Measurements from ENCODE around the gene ADIPOR1.
A peak's percentile ranks its signal among the peaks of the same experiment; 100 is the strongest.
"Not testable (repeated sequence)": the region's sequence is repeated elsewhere in the genome, so short reads cannot be mapped to it uniquely, and the experiment has no call there.

Gene ADIPOR1, protein sequence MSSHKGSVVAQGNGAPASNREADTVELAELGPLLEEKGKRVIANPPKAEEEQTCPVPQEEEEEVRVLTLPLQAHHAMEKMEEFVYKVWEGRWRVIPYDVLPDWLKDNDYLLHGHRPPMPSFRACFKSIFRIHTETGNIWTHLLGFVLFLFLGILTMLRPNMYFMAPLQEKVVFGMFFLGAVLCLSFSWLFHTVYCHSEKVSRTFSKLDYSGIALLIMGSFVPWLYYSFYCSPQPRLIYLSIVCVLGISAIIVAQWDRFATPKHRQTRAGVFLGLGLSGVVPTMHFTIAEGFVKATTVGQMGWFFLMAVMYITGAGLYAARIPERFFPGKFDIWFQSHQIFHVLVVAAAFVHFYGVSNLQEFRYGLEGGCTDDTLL

DNA sequence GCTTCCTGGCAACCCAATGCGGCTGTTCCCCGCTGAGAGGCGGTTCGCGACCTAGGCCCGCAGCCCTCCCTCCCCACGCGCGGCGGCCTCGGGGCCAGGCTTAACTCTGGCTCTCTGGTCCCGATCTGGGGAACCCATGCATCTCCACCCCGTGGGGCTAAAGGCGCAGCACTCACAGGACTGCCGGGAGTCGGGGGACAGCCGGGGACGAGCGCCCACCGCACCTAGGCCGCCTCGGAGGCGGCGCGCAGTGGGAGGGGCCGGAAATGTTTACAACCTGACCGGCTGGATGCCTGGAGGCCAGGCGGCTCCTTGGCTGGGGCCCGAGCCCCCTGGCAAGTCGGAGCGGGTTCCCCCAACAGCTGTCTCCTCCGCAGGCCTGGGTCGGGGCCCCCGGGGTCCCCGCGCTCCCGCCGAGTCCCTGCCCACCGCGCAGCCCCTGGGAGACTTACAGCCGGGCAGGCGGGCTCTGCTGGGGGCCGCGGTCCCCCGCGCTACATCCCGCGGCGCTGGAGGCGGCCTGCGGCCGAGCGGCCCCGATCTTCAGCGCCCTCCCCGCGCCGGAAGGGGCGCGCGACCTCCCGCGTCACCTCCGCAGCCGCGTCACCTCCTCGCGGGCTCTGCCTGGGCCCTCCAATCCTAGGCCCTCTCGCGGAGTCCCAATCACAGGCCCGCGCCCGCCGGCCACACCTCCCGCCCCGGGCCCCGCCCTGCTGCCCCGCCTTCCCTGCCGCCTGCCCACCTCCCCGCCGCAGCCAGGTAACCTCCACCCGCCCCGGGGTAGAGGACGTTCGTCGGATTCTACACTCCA is at the start of gene ADIPOR1:
ADIPOR1 (minus strand) TSS at position 580 of the 811 bp plus-strand sequence. CDS start 7,242 bp downstream, outside the sequence.
- peak; percentile 91 for DNase-seq

DNA sequence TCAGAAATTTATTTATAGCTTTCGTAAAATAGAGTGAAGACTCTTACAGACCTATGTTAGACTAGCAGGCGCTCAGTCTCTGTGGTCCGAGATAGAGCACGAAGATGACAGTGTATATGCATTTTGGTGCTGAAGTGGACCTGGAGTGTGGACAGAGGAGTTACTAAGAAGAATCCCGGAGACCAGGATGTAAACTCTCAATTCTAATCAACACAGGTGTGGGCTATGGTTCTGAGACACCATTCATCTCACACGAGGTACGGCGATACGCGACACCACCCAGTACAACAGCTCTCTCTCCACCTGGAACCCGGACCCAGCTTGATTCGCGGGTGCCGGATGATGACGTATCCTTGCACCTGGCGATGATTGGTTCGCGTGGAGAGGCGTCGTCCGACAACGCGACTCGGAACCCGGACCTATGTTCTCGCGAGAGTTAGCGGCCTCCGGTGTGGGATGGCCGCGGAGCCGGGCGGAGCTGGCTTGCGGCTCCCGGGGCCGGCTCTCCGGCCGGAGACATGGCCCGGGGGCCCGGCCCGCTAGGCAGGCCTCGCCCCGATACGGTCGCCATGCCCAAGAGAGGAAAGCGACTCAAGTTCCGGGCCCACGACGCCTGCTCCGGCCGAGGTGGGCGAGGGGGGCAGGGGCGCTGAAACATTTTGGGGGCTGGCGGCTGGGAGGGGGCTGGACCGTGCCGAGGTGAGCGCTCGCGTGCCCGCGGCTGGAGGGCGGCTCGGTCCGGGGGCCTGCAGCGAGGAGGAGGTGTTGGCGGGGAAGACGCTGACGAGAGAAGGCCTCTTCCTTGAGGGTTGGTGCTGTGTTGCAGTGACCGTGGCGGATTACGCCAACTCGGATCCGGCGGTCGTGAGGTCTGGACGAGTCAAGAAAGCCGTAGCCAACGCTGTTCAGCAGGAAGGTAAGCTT is 49.1 kb upstream of the ADIPOR1 start, which contains the start of gene TMEM183A:
TMEM183A (plus strand) TSS at position 427 of the 924 bp plus-strand sequence; CDS start at position 519, 92 bp downstream.
- DNase-seq, result peak; percentile 92

DNA sequence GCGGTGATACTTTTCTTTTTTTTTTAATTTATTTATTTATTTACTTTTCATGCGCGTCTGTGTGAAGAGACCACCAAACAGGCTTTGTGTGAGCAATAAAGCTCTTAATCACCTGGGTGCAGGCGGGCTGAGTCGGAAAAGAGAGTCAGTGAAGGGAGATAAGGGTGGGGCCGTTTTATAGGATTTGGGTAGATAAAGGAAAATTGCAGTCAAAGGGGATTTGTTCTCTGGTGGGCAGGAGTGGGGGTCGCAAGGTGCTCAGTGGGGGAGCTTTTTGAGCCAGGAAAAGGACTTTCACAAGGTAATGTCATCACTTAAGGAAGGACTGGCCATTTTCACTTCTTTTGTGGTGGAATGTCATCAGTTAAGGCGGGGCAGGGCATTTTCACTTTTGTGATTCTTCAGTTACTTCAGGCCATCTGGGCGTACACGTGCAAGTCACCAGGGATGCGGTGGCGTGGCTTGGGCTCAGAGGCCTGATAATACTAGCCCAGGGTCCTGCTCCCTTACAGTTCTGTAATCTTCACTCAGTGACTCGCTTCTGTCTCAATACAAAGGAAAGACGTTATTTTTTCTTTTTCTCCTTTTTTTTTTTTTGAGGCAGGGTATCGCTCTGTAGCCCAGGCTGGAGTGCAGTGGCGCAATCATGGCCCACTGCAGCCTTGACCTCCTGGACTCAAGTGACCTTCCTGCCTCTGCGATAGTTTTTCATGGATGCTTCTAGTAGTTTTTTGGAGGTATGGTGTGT is 47.5 kb upstream of the ADIPOR1 start:
- DNase-seq, result not testable (repeated sequence)

DNA sequence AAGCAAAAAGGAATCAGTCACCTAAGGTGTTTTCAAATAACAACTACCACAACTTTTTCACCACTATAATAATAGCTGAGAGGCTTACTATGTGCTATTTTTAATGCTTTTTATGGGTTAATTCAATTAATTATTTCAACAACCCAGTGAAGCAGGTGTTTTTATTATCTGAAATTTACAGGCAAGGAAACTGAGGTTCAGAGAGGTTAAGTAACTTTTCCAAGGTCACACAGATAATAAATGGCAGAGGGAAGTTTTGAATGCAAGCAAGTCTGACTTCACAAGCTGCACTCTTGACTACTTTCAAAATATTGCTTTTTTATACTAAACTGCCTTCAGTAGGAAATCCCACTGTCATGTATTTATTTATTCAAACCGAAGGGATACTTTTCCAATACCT is 44.8 kb upstream of the ADIPOR1 start:
- no peak for DNase-seq

DNA sequence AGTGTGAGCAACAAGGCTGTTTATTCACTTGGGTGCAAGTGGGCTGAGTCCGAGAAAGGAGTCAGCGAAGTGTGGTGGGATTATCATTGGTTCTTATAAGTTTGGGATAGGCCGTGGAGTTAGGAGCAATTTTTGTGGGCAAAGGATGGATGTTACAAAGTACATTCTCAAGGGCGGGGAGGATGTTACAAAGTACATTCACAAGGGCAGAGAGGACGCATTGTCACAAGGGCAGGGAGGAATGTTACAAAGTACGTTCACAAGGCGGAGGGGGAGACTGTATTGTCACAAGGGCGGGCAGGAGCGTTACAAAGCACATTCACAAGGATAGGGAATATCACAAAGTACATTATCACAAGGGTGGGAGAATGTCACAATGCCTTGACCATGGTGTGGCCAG is 43.9 kb upstream of the ADIPOR1 start:
- DNase-seq, result no peak

DNA sequence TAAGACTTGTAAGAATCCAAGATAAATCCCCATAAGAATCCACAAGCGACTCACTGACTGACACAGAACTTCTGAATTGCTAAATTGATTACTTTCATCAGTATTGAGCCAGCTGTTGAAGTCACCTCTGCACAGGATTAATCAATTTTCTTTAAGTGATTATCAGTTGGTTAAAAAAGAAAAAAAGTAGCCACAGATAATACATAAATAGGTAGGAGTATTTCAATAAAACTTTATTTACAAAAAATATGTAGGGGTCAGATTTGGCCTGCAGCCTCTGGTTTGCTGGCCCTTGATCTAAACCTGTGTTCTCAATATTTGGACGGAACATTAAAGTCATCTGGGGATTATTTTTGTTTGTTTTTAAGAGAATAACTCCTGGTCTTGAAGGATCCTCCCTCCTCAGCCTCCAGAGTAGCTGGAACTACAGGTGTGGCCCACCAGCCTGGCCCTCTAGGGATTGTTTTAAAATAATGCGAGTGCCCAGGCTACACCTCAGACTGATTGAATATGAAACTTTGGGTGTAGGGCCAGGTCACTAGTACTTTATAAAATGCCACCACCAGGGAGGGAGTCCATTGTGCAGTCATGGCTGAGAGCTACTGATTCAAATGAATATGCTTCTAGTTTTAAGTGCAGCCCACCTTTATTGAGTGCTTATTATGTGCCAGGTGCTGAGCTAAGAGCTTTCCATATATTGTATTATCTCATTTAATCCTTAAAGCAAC is 42.3 kb upstream of the ADIPOR1 start:
- DNase-seq, result no peak

DNA sequence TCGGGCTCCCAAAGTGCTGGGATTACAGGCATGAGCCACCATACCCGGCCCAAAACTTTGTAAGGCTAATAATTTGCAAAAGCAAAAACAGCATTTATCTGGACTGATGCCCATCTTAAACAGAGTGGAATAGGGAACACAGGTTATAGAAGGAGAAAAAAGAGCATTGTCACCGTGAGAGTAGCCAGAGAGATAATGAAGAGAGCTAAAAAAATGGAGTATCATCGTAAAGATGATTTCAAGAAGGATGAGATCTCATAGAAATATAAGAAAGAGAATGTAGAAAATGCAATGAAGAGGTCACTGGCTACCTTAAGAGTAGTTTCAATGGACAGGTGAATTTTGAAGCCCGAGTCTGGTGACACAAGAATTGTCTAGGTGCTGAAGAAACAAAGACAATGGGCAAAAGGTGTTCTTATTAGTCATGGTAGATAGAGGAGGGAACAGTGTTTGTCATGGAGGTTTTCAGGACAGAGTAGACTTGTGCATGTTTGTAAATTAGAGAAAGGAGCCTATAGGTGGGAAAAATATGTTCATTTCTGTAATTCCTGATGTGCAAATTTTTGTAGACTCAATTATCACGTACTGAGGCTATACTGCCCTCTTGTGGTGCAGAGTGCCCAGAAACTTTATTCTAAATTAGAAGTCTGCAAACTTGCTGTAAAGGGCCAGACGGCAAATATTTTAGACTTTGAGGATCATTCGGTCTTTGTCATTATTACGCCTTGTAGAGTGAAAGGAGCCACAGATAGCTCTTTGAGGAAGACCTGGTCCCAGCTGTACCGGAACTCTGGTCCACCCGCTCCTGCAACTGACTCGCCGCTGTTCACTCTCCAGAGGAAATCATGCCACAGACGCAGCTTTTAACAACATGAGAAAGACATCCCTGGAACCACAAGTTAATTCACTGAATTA is 41.0 kb upstream of the ADIPOR1 start:
- DNase-seq, result peak; percentile 22

DNA sequence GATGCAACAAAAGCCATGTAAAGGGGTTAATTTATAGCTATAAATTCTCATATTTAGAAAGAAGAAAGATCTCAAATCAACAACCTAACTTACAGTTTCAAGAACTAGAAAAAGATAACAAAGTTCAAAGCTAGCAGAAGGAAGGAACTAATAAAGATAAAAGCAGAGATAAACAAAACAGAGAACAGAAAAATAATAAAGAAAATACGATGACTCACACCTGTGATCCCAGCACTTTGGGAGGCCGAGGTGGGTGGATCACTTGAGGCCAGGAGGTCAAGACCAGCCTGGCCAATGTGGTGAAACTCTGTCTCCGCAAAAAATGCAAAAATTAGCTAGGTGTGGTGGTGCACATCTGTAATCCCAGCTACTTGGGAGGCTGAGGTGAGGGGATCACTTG is 36.6 kb upstream of the ADIPOR1 start:
- DNase-seq, result no peak

DNA sequence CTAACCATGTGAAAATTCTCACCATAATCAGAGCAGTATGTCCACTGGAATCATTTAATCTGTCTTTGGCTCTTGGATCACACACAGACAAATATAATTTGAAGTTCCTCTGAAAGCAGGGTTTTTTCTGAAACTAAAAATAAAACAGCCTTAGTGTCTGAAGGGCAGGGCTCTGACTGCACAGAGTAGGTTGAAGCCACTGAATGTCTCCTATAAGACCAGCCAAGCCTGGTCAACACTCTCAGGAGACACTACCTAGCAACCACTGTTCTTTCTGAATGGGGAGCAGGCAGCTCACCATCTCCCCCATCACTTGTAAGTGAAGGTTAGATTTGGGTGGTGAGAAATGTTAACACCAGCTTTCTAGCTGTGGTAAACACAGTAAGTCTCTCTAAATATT is 33.0 kb upstream of the ADIPOR1 start:
- DNase-seq, result no peak

DNA sequence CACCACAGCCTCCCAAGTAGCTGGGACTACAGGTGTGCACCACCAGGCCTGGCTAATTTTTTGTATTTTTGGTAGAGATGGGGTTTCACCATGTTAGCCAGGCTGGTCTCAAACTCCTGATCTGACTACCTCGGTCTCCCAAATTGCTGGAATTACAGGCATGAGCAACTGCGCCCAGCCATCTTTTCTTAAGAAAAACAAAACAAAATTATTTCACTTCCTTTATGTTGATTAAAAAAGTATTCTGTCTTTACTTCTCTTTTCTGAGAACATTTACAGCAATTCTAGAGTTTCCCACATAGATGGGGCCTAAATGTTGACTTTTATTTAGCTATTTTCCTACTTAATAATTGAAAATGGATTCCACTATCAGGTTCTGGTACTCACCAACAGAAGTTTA is 31.8 kb upstream of the ADIPOR1 start:
- no peak for DNase-seq

DNA sequence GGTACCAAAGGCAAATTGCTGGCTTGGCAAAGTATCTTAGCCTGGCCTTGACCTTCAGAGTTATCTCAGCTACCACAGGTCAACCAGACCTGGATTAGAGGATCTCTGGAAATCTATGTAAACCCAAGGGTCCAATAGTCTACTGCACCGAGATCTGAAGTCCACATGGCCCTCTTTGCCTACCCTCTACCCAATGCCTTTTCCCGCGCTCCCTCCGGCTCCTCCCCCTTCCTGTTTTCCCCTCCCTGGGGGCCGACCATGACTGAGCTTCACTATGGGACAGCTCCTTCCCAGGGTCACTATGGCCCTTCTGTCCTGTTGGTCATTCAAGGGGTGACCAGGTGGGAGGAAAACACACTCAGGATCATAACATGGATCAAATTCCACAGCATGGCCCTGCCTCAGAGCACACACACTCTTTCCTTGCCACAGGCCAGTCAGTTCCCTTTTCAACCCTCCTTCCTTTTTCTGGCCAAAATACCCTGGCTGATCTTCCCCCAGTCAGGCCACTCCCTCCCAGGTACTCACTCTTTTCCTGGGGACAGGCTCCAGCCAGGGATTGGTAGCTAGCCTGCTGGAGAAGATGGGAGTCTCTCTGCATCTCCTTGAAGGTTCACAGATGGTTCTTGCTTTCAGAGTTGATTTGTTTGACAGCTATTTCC is 29.9 kb upstream of the ADIPOR1 start:
- no peak for DNase-seq

DNA sequence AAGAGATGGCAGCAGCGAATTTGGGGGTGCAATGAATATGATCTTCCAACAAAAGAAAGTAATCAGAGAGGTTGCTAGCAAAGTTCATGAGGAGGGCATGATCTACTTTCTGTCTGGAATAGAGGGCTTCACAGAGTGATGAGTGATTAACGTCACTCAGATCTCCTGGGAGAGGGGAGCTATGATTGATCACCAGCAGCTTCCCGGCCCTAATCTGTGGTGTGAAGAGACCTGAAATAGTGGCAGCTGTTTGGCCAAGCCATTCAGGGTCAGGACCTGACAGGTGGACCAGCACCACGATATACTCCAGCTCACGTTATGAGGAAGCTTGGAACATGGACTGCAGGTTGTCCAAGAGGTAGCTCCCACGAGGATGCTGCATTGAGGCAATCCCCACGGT is 29.1 kb upstream of the ADIPOR1 start:
- DNase-seq, result no peak

DNA sequence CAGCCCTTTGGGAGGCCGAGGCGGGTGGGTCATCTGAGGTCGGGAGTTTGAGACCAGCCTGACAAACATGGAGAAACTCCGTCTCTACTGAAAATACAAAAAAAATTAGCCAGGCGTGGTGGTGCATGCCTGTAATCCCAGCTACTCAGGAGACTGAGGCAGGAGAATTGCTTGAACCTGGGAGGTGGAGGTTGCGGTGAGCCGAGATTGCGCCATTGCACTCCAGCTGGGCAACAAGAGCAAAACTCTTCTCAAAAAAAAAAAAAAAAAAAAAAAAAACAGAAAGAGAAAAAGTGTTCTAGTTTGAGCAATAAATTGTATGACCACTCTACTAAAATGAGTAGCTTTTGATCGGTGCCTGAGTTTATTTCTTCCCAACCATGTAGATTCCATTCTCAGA is 28.0 kb upstream of the ADIPOR1 start:
- not testable (repeated sequence) for DNase-seq

DNA sequence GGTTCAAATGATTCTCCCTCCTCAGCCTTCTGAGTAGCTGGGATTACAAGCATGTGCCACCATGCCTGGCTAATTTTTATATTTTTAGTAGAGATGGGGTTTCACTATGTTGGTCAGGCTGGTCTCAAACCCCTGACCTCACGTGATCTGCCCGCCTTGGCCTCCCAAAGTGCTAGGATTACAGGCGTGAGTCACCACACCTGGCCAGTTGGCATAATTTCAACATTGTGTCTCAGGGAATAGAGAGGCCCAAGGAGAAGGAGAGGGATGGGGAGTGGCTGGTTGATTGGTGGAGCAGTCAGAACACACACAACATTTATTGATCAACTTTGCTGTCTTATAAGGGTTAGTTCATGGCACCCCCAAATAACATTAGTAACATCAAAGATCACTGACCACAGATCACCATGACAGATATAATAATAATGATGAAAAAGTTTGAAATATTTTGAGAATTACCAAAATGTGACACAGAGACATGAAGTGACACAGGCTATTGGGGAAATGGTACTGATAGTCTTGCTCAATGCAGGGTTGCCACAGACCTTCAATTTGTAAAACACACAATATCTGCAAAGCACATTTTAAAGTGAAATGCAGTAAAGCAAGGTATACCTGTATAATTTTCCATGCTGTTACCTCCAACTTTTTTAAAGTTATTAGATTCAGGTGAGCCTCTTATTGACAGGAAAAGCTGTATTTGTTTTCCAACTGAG is 24.8 kb upstream of the ADIPOR1 start:
- DNase-seq, result no peak

DNA sequence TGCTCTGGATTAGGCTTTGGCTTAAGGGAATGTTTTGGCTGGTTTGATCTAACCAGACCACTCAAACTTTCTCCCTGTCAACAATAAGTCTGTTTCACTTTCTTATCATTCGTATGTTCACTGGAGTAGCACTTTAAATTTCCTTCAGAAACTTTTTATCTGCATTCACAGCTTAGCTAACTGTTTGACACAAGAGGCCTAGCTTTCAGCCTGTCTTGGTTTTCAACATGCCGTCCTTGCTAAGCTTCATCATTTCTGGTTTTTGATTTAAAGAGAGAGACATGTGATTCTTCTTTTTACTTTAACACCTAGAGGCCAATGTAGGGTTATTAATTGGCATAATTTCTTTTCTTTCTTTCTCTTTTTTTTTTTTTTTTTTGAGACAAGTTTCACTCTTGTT is 23.8 kb upstream of the ADIPOR1 start:
- no peak for DNase-seq

DNA sequence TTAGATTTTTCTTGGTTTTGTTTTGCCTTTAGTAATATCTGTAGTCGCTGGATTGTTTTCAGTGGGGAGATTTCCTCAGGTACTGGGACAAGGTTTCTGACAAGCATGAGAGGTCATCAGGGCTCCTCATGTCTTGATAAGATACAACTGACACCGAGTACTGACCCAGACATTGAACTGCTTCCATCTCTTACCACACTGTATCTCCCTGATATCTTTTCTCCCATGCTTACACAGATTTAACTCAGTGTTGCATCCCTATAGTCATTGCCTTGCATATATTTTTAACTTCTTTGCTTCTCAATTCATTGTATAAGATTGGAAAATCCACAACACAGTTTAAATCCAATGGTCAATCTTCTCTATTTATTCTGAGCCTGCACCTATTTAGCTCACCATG is 21.3 kb upstream of the ADIPOR1 start:
- DNase-seq, result no peak

DNA sequence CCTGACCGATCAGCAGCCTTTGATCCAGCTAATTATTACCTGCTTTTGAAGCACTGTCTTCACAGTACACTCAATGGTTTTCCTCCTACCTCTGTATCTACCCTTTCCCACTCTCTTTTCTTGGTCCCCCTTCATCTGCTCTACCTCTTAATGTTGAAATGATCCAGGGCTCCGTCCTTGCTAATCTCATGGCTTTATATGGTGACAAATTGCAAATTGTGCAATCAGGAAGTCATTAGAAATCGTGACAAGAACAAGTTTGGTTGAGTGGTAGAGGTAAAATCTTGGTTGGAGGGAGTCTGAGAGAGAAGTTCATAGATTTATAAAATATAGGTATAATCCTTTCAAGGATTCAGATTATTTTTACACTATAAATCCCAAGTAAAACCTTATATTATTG is 18.5 kb upstream of the ADIPOR1 start:
- DNase-seq, result no peak

DNA sequence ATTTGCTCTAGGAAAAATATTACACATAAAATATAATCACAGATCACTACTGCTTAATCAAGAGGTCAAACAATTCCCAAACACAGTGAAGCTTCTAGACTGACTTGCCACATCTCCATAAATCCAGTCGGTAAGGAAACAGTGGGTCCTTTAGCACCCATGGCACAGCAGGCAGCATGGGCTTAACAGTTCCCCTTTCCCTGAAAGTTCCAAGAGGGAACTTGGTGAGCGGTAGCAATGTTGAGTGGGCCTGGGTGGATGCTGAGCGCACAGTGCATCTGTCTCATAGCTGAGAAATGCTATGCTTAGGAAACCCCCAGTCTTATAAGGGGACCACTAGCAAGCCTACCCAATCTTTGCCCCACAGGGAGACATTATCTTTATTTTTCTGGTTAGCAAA is 16.7 kb upstream of the ADIPOR1 start:
- no peak for DNase-seq

DNA sequence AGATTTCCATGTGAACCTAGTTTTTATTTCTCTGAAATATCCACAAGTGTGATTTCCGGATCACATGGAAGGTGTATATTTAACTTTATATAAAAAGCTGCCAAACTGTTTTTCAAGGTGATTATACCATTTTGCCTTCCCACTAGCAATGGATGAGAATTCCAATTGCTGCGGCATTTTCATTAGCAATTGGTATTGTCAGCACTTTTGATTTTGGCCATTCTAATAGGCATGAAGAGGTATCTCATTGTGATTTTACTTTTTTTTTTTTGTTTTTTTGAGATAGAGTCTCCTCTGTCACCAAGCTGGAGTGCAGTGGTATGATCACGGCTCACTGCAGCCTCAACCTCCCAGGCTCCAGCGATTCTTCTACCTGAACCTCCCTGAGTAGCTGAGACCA is 13.9 kb upstream of the ADIPOR1 start:
- DNase-seq, result no peak

Data from activated CD4-positive, alpha-beta T cell treated with anti-CD3 and anti-CD28 coated beads for 1 hour (primary cell).